DMS 273 (cell line): ENCODE data around the gene MEIS1.
A peak's percentile ranks its signal among the peaks of the same experiment; 100 is the strongest.

Experiments used
- DNase-seq: peaks from one replicate; lab custom pipeline; 2025; ENCODE audit not compliant: unreplicated experiment; lab: John Stamatoyannopoulos, UW

Gene MEIS1

GRCh38 chr2:66534461-66534860 lies 99.5 kb downstream of the MEIS1 start:
- DNase-seq = no peak

- DNase-seq = peak; percentile 8
Observed at GRCh38 chr2:66535574-66536289, 100.8 kb downstream of the MEIS1 start.

- DNase-seq = no peak
Observed at GRCh38 chr2:66536290-66536673, 101.4 kb downstream of the MEIS1 start.

- DNase-seq = no peak
Observed at GRCh38 chr2:66536997-66537396, 102.1 kb downstream of the MEIS1 start.

DNA sequence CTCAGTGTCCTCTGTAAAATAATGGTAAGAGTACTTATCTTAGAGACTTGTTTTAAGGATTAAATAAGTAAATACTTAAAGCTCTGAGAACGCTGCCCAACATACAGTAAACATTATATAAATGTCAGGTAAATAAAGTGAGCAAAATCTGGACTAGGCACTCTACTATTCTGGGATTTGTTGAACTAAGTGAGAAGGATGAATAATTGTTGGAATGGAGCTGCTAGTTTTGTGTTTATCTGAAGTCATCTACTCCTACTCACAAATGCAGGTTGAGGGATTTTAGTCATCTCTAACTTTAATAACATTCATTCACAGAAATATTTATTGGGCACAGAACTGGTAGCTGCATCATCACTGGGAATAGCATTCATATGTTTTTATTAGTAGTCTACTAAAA lies 103.4 kb downstream of the MEIS1 start:
- no peak for DNase-seq

- no peak for DNase-seq
Observed at GRCh38 chr2:66539452-66539851, 104.5 kb downstream of the MEIS1 start.

GRCh38 chr2:66541646-66542045 lies 106.7 kb downstream of the MEIS1 start:
- no peak for DNase-seq

DNA sequence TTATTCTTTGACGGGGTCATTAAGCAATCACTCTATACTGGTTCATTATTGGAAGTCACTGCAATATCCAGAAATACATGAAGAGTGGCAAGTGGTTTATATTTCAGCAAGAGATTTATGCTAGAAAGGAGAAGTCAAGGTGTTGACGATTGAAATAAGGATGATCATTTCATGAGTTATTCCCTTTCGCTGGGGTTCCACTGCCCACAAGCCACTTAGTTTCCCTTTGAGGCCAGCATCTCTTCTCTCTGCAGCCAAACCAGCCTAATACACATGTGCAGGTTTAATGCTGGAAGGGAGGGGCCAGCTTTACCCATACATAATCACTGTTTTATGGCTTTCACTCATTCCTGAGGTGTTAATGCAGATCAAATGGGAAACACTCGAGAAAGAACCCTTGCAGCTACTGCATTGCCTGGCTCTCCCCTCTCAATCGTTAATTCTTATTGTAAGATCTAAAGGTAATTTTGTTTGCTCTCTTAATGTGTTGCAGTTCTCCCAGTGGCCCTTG lies 108.4 kb downstream of the MEIS1 start:
- no peak for DNase-seq

- DNase-seq = no peak
Observed at GRCh38 chr2:66544258-66544657, 109.3 kb downstream of the MEIS1 start.

DNA sequence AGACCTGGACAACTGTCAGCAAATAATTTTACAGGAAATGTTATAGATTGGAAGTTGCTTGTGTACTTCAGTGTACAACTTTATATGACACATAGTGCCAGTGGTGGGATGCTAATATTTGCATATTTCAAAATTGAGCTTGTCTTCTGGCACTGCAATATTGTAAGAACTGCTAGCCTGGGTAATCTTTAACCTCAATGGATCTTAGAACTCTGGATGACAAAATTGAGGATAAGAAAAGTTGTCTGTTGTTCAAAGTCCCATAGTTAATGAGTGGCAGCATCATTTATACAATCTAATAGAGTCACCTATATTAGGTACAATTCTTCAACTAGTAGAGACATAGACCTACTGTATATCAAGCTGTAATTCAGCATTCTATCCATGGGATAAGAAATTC lies 110.3 kb downstream of the MEIS1 start:
- no peak for DNase-seq

GRCh38 chr2:66547118-66547517 lies 112.2 kb downstream of the MEIS1 start:
- no peak for DNase-seq

GRCh38 chr2:66547887-66548286 lies 113.0 kb downstream of the MEIS1 start:
- no peak for DNase-seq

DNA sequence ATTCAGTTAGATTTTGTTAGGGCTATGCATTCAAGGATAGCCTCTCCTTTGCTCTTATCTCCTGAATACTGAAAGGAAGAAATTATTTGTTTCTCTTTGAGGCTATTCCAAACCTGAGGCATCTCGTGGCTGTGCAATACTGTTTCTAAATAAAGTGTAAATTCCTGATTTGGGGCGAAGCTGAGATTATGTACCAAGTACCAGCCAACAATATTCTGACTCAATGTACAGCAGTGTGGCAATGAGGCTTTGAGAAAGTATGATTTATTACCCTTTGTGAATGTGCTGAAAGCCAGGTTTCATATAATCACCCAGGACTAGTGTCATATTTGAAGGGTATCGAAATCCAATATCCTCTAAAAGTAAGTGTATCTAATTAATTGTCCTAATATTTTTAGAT lies 113.5 kb downstream of the MEIS1 start:
- DNase-seq = no peak

- DNase-seq = no peak
Observed at GRCh38 chr2:66550826-66551225, 115.9 kb downstream of the MEIS1 start.

- peak; percentile 7 for DNase-seq
Observed at GRCh38 chr2:66553370-66553769, 118.4 kb downstream of the MEIS1 start.

DNA sequence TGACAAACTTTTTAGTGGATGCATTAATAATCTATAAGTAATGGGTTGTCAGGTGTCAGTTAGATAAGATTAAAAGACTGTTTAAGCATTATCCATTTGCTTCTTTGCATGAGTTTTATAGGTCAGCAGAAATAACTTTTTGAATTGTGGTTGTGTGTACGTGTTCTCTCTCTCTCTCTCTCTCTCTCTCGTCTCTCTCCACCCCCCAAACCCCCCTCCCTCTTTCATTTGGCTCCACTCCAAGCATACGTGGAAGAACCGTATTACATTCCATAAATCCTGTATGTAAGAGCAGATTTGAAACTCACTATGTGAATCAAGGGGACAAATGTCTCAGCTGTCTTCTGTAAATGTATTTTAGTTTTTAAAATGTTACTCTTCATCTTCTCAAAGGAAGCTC lies 120.2 kb downstream of the MEIS1 start:
- DNase-seq = no peak

- DNase-seq = no peak
Observed at GRCh38 chr2:66555501-66556324, 120.8 kb downstream of the MEIS1 start.

GRCh38 chr2:66559672-66560071 lies 124.7 kb downstream of the MEIS1 start:
- DNase-seq = no peak

- no peak for DNase-seq
Observed at GRCh38 chr2:66560683-66561082, 125.8 kb downstream of the MEIS1 start.

- DNase-seq = no peak
Observed at GRCh38 chr2:66561645-66562303, 126.8 kb downstream of the MEIS1 start.

DNA sequence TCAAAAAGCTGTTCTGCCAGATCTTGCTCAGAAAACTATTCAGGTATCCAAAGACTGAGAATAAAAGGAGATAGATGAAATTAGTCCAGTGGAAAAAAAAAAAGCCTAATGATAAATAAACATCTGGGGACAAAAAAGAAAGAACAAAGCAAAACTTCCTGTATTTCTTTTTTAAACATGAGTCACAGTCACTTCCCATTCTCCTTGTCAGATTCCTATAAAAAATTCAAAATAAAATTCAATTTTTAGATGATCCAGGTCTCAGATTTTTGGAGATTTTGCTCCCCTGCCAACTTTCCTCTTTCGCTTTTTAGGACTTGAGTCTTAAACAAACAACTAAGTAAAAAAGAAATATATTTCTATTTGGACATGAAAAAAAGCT lies 127.4 kb downstream of the MEIS1 start:
- no peak for DNase-seq

- DNase-seq = no peak
Observed at GRCh38 chr2:66563473-66563872, 128.5 kb downstream of the MEIS1 start.
